HS-5 (cell line): ENCODE results near the gene CRYAA.
A peak's percentile ranks its signal among the peaks of the same experiment; 100 is the strongest.
"Not testable (repeated sequence)": the region's sequence is repeated elsewhere in the genome, so short reads cannot be mapped to it uniquely, and the experiment has no call there.

Experiments
- DNase-seq: peaks from one replicate; pipeline ENCODE4 v3.0.0-alpha.2; 2012; ENCODE audit warnings: low read depth

CRYAA gene

DNA sequence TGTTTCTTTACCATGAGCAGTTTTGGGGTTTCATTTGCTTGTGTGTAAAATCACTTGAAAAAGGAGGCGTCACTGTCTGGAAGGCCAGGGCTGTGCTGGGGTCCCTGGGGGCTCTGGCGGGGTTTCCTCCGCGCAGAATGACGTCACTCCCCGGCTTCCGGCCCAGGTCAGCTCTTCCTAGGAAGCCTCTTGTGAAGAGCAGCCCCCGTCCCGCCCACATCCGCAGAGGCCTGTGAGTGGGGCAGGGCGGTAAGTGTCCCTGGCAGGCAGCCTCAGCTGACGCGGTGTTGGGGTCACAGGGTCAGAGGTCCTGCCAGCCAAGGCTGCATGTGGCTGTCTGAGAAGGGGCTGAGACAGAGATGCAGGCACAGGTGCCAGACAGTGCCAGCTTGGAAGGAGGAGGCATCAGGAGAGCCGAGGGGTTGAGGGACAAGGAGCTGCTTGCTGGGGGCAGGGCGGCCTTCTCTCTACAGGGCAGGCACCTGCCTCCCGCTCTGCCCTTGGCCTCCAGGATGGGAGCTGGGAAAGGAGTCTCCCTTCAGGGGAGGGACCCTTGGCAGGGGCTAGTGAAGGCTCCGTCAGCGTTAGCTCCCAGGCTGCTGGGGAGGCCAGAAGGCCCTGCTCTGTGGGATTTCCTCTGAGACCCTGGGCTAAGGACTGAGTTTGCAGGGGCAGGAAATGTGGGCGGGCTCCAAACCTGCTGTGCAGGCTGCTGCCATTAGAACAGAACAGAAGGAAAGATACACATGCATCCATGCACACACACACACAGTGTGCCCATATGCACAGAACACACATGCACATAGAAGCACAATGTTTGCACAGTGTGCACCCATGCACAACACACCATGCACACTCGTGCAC, 8.5 kb downstream of the CRYAA start:
- not testable (repeated sequence) for DNase-seq

DNA sequence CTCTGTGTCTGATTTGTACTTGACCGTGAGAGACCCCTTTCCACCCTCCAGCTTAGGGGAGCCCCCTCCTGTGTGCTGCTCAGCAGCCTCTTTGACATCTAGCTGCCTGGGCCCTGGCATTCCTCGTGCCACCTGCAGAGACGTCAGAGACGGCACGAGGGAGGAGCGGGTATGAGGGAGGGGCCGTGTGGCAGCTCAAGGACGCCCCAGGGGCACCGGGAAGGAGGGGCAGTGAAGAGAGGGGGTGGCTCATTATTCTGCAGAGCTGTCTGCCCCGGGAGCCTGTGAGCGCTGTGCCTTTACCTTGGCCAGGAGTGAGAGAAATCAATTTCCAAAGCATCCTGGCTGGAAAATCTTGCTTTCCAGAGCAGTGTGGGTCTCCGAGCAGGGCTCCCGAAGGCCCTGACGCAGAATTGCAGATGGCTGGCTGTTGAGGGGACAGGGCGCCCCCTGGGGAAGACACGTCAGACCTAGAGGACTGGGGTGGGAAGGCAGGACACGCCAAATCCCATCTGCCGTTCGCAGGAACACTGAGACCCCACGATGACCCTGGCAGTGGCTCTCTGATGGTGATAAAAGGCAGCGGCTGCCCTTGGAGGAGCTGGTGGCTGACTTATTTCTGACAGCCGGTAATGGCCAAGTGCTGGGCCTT, 9.5 kb downstream of the CRYAA start:
- DNase-seq: not testable (repeated sequence)

DNA sequence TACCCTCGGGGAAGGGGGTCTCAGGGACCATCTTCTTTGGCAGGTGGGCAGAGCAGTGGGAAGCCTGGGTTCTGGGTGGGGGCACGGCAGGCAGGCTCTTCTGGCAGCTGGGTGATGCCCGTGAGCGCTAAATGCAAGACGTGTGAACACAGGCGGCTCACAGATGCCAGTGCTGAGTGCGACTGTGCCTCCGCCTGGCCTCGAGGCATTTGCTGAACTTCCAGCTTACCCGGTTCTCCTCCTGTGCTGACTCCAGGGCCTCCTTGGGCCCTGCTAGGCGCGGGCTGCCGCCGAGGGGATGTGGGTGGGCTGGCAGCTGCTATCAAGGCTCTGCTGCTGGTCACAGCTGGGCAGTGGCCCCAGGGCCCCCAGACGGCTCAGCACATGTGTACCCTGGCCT, 12.2 kb downstream of the CRYAA start:
- DNase-seq: not testable (repeated sequence)

DNA sequence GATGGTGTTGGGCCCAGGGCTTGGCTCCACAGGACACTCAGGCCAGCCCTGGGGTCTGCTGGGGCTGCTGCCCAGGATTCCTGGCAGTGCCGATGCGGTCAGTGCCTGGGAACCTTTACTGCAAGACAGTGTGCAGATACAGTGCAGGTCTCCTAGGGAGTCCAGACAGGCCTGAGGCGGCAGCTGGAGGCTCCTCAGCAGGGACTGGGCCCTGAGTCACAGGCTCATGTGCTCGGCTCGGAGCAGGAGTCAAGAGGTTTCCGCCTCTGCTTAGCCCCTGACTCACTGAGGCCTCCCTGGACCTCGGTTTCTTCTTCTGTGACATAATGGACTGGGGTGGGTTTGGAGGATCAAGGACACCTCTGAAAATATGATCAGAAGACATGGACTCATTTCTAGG, 18.5 kb downstream of the CRYAA start:
- DNase-seq: not testable (repeated sequence)

DNA sequence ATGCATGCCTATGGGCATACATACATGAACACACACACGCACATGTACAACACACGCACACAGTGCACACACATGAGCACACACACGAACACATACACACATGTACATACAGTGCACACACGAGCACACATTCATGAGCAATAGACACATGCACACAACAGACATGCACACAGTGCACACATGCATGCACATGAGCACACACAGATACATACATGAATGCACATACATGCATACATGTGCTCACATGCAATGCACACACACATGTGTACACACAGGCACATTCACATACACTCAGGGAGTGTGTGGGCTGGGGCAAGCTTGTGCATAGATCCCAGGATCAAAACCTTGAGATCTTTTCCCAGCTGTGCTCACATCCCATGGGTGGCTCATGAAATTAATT, 18.9 kb downstream of the CRYAA start:
- no peak for DNase-seq

DNA sequence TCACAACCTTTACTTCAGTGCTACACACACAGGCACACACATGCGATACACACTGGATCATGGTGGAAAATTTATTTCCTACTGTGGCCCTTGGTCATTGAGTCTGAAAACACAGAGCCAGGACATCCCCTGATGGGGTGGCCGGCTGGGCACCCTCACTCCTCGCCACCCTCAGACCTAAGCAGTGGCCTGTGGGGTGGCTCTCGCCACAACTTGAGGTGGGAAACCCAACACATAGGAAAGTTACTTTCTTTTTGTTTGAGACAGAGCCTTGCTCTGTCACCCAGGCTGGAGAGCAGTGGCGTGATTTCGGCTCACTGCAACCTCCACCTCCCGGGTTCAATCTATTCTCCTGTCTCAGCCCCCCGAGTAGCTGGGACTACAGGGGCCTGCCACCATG, 19.4 kb downstream of the CRYAA start:
- no peak for DNase-seq

DNA sequence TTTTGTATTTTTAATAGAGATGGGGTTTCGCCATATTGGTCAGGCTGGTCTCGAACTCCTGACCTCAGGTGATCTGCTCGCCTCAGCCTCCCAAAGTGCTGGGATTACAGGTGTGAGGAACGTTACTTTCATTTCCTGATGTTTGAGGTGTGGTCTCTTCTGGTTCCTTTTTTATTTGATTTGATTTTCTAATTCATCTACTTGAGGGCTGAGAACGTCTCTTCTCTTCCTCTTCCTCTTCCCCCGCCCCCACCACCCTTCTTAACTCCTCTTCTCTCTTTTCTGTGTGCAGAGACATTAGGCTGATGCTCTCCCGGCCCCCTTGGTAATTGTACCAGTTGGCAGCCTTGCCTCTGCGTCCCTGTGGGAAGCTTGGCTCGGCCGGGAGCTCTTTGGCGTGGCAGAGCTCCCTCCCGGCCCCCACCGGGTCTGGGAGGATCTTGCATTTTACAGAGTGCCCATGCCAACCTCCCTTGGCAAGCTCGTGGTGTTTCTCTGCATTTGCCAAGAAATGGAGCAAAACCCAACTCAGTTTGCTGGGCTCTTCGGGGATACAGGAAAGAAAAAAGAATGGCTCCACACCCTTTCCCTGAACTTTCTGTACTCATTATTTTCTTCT, 19.9 kb downstream of the CRYAA start:
- DNase-seq: no peak

DNA sequence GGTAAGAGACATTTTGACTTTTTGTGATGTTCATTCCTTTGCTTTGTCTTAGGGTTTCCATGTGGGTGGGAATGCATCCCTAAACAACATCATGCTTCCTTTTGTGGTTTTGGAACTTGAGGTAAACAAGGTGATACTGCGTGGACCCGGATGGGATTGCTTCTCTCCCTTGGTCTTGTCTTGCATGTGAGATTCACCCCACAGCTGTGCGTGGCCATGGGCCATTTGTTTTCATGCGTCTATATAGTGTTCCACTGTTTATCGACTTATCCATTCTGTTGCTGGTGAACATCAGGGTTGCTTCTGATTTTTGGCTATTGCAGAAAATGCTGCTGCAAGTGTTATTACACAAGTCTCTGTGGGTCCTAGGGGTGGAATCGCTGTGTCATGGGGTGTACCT, 21.1 kb downstream of the CRYAA start:
- no peak for DNase-seq

DNA sequence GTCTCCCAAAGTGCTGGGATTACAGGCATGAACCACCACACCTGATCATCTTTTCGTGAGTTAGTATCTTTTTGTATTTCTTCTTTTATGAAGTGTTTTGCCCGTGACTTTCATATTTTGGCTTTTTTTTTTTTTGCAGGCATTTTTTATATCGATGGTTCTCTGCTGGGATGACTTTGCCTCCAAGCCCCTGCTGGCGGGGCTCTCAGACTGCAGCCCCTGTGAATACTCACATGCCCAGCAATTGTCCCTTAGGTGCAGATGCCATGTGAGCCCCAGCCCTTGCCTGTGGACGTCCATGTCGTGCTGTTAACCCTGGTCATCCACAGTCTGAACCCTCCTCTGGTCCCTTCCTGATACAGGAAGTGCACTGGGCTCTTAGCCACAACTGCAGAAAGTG, 21.7 kb downstream of the CRYAA start:
- DNase-seq: no peak

DNA sequence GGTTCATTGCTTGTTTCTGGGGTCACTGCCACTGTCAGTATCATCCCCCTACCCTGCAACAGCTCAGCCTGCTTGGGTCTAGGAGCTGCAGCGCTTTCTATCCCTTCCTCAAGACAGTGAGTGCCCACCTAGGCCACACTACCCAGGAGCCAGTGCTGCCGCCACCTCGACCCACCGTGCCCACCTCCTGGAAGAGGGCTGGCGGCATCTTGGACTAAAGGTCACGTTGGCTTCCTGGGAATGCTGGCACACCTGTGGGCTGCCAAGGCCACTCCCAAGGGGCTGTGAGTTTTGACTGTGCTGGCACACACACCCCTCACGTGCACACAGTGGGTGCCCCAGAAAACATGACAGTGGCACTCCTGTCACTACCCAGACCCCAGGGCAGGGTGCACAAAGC, 22.1 kb downstream of the CRYAA start:
- no peak for DNase-seq

DNA sequence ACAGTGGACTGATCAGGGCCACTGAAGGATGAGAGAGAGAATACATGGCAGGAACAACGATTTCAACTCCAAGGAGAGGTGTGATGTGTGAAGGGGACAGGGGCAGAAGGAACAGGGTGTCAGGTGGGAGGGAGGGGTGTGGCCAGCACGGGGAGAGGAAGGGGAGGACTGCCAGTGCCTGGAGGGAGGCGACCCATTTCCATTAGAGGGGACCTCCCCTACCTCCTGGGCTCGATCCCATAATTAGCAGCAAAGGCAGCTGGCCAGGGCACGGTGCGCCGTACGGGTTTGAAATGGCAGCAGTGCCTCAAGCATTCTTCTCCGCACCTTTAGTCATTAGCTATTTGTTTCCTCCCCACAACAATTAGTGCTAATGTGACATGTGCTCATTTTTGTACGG, 22.7 kb downstream of the CRYAA start:
- no peak for DNase-seq

DNA sequence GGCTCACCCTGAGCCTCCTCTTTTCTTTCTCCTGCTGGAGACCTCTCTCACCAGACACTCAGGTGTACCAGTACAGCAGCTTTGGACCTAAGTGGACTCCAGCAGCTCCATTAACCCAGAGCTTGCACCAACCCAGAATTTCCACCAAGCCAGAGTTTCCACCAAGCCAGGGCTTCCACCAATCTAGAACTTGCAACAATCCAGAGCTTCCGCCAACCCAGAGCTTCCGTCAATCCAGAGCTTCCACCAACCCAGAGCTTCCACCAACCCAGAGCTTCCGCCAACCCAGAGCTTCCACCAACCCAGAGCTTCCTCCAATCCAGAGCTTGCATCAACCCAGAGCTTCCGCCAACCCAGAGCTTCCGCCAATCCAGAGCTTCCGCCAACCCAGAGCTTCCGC, 23.2 kb downstream of the CRYAA start:
- no peak for DNase-seq

DNA sequence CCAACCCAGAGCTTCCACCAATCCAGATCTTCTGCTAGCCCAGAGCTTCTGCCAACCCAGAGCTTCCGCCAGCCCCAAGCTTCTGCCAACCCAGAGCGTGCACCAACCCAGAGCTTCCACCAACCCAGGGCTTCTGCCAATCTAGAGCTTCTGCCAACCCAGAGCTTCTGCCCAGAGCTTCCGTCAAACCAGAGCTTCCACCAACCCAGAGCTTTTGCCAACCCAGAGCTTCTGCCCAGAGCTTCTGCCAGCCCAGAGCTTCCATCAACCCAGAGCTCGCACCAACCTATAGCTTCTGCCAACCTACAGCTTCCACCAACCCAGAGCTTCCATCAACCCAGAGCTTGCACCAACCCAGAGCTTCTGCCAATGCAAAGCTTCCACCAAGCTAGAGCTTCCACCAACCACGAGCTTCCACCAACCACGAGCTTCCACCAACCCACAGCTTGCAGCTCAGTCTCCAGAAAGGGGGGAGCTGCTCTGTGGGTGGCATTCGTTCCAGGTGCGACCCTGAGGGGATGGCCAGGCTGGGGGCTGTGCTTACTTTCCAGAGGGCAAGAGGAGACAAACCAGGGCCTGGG, 23.8 kb downstream of the CRYAA start:
- no peak for DNase-seq

DNA sequence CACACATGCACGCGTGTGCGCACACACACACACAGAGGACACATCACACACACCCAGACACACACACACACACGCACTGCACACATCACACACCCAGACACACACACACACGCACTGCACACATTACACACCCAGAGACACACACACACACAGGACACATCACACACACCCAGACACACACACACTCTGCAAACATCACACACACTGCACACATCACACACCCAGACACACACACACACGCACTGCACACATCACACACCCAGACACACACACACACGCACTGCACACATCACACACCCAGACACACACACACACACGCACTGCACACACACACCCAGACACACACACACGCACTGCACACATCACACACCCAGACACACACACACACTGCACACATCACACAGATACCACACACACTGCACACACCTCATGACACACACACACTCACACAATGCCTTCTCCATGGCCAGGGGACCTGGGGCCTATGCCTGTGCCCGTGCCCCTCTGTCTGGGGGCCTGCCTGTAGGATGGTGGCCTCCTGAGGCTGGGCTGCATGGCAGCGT, 24.4 kb downstream of the CRYAA start:
- no peak for DNase-seq

DNA sequence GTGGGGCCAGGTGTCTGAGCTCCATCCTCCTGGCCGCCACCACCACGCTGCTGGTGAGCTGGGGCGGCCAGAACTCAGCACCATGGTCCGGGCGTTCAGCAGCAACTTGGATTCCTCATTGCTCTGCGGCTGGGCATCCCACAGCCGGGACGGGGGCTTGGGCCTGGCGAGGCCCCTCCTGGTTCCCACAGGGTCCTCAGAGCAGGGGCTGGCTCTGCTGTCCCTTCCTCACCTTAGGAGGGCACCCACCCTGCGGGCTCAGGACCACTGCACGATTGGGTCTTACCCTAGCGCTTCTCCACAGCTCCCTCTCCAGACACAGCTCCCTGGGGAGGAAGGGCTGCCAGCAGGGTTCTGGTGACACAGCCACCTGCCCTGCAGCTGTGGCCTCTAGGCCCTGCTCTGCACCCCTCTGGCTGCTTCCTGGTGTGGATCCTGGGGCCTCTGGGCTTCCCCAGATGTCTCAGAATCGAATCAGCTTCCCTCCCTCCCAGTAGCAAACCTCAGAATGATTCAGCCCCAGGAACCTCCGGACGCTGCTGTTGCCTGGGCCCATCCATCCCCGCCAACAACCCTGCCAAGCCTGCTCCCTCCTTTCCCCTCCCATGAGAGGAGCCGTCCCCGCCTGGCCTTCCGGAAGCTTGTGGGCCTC, 25.0 kb downstream of the CRYAA start:
- peak; percentile 73 for DNase-seq

DNA sequence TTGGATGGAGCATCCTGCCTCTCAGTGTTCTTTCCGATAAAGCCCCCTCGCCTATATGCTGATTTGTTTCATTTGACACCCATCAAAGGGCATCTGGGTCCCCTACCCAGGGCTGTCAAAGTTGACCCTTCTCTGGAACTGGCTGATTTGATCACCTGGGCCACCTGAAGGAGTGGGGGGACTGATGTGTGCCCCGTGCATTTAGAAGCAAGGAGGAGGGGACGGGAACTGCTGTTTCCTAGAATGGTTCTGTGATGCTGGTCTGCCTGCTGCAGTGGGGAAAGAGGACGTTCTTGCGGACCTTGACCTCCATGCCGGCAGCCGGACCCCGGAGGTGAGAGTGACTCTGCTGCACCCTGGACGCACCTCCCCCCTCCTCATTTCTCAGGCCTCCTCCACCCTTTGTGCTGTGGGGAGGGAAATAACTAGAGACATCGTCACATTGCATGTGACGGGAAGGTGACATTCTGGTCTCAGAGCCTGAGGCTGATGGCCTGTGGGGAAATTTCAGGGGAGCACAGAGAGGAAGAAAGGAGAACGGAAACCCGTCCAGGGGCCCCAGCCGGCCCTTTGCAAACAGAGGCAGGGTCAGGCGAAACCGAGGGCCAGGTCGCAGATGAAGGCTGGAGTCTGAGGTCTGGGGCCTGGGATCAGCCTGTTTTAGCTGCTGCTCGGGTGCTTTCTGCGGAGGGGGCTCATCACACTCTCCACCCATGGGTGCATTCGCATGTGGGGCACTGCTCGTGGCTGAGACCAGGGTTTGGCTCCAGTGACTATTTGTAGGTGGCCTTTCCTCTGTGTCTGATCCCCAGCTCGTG, 25.7 kb downstream of the CRYAA start:
- no peak for DNase-seq

DNA sequence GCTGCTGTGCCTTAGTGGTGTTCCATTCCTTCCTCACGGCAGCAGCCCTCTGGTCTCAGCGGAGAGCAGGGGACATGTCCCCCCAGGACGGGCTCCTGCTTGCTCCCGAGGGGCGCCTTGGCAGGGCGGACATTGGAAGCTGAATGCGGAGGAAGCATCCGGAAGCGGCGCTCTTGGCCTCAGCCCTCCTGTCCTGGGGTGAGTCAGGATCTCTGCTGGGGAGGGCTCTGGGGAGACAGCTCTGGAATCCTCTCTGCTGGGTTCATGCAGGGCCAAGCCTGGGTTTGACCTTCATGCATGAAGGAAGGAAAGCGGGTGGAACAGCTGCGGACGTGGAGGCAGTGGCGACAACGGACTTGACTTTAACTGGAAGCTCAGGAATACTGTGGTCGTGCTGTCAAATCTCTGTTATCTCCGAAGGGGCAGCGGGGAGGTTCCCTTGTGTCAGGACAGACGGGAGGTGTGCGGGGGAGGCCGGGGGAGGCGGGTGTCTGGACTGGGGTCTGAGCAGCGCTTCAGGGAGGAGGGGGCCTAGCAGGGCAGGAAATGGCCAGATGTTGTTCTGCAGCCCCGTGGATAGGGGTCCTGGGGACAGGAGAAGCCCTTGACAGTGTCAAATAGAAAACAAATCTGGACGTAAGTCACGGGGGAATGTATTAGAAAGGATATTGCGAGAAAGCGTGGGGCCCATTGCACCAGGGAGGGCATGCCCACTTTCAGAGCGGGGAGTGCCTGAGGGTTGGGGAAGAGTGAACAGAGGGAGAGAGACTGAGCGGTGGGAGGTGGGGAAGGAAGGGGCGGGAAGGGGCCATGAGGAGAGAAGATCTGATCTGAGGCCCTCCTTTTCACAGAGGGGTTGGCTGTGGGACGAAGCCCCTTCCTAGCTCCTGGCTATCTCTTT, 26.6 kb downstream of the CRYAA start:
- no peak for DNase-seq

DNA sequence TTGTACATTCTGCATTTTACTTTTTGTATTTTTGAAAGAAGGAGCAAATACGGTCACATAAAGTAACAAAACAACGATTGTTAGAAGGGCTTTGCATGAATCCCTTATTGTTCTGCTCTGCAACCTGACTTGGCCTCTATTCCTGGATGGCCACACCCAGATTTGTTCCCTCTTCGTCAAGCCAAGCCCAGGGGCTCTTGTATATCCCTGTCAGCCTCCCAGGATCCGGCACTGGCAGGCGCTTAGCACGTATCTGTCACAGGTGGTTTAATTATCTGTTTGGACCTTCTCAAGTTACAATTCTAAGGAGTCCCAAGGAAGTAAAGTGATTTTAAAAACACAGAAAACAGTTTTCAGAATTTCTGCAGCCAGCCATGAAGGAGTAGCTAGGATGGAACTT, 28.0 kb downstream of the CRYAA start:
- DNase-seq: no peak

DNA sequence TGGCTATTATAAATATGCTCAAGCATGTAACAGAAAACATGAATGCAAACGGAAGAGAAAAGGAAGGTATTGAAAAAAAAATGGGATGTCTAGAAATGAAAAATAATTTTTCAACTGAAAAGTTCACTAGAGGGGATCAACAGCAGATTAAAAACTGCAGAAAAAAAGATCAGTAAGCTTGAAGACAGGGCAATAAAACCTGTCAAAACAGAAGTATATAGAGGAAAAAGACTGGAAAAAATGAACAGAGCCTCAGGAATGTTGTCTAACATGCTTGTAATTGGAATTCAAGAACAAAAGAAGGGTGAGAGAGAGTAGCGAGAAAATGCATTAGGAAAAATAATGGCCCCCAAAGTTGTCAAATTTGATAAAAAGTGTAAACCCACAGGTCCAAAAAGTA, 29.6 kb downstream of the CRYAA start:
- no peak for DNase-seq

DNA sequence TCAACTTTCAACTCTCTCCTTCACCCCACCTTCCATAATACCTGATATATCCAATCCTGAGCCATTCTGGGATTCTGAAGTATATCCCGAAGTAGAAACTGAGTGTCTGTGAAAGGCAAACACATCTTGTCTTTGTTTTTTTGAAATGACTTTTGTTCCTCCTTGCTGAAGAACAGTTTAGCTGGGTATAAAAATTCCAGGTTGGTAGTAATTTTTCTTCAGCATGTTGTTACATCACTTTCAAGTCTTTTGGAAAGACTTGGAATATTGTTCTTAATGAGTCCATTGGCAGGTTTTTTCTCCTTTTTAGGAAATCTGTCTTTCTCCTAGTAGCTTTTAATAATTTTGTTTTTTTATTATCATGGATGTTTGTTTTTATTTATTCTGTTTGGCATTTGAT, 32.7 kb downstream of the CRYAA start:
- DNase-seq: no peak
